ENCODE data around the gene CCDC92. TPM values are rescaled to one million over a fixed set of nuclear protein-coding genes. Genes with fewer than 3 reads are reported as not detected.

The CCDC92 gene
- total and polyA plus RNA-seq, 2 of the 13 experiments (the other 11 are each of a cell fraction or from before 2014, with no cell fraction given), result 5.4 to 14.7 TPM

- Histone ChIP-seq H4K20me1 (ENCODE audit: insufficient read depth, low read length) (no peaks in the 10 kb centered on the region), H3K4me1 (ENCODE audit: insufficient read depth, low read length) (no peaks in the 10 kb centered on the region), H3K9me3 (ENCODE audit: low read length) (no peaks in the 10 kb centered on the region), H2AFZ (ENCODE audit: low read length) (no peak overlapping the region), H3K4me2 (ENCODE audit: low read depth, low read length) (no peak overlapping the region), H3K36me3 (replicated peaks in 1 of 2; ENCODE audit: control insufficient read depth in 1 of 2, insufficient read depth in 2 of 2, low read length in 2 of 2) (no peaks in the 10 kb centered on the region), H3K79me2 (ENCODE audit: insufficient read depth, low read length) (no peaks in the 10 kb centered on the region), H3K4me3 (replicated peaks in 1 of 3; ENCODE audit: insufficient read depth in 1 of 3, low read depth in 2 of 3, low read length in 3 of 3) (no peak overlapping the region), H3K9ac (ENCODE audit: insufficient read depth, low read depth, low read length) (no peak overlapping the region), H3K27me3 (ENCODE audit: control insufficient read depth in 1 of 2, insufficient read depth in 2 of 2, low read length in 2 of 2) (no peaks in the 10 kb centered on the region), H3K27ac (ENCODE audit: extremely low read length, insufficient read depth, low read length) (no peak overlapping the region)
- no peak for DNase-seq (ENCODE audit: low spot score)
- ChIA-PET CTCF (ENCODE audit: low intra/inter-chr PET ratio, low total read pairs) (no interaction called here), POLR2A (no interaction called here)
- no TSS peak for BruUV-seq (replicated peaks)
- intact Hi-C loops (cut with micrococcal nuclease; ENCODE audit: unreplicated experiment), result no loop called here
- no peak for ATAC-seq
- TF ChIP-seq ZNF121 (CRISPR knock-in tag; IDR thresholded peaks at IDR 0.05) (no peak), ZFP91 (CRISPR knock-in tag; IDR thresholded peaks at IDR 0.05; ENCODE audit: borderline replicate concordance) (no peak), HMGA1 (CRISPR knock-in tag; conservative IDR thresholded peaks at IDR 0.05) (no peak), TSC22D2 (CRISPR knock-in tag; IDR thresholded peaks at IDR 0.05; ENCODE audit: borderline replicate concordance) (no peak), DRAP1 (CRISPR knock-in tag; IDR thresholded peaks at IDR 0.05) (no peak), ZNF703 (CRISPR knock-in tag; IDR thresholded peaks at IDR 0.05; ENCODE audit: borderline replicate concordance) (no peak), TARDBP (CRISPR knock-in tag; IDR thresholded peaks at IDR 0.05) (no peak), ZNF124 (CRISPR knock-in tag; IDR thresholded peaks at IDR 0.05) (no peak), ATM (IDR thresholded peaks at IDR 0.05; ENCODE audit: borderline replicate concordance) (no peak), GTF2F1 (IDR thresholded peaks at IDR 0.05; ENCODE audit: low read length) (no peak), ZFX (CRISPR knock-in tag; IDR thresholded peaks at IDR 0.05; ENCODE audit: low read depth) (no peak), EHMT2 (IDR thresholded peaks at IDR 0.05; ENCODE audit: borderline replicate concordance, low read depth, low read length) (no peak), MAF1 (CRISPR knock-in tag; IDR thresholded peaks at IDR 0.05; ENCODE audit: borderline replicate concordance) (no peak), ZNF17 (CRISPR knock-in tag; IDR thresholded peaks at IDR 0.05) (no peak), NPAS2 (CRISPR knock-in tag; IDR thresholded peaks at IDR 0.05; ENCODE audit: borderline replicate concordance) (no peak), KDM1A (CRISPR knock-in tag; IDR thresholded peaks at IDR 0.05) (no peak), NONO (IDR thresholded peaks at IDR 0.05) (no peak), NONO (CRISPR knock-in tag; conservative IDR thresholded peaks at IDR 0.05) (no peak), ZNF282 (IDR thresholded peaks at IDR 0.05; ENCODE audit: partially characterized antibody) (no peak), ZBTB7B (CRISPR knock-in tag; IDR thresholded peaks at IDR 0.05) (no peak), CHD4 (IDR thresholded peaks at IDR 0.05; ENCODE audit: borderline replicate concordance, low read length) (no peak)
- WGBS (ENCODE audit: low lambda C conversion rate), result 85% methylated on average over 8 of the region's 8 CpGs
- in situ Hi-C loops (cut with HindIII; ENCODE audit: extremely low pct_ligation_motif_present, low pct_unique_long_range_greater_than_20kb), result no loop called here
- FAIRE-seq, result no peak
These were observed 14.2 kb downstream of the CCDC92 start for GRCh38 chr12:123958462-123958861.

Measured in HepG2 (cell line).